HepG2 (cell line): ENCODE measurements around the gene AMZ1. TPM values are rescaled to one million over a fixed set of nuclear protein-coding genes. Genes with fewer than 3 reads are reported as not detected.

Source experiments
- MTF2 ChIP-seq: sonication (generic); formaldehyde crosslinking; IDR thresholded peaks from 2 replicates; pipeline ENCODE4 v1.5.0; 2020; ENCODE audit warnings: missing genetic modification reagents, borderline replicate concordance
- POLR2G ChIP-seq: fragments of 200-400 bp; formaldehyde crosslinking; IDR thresholded peaks from 2 replicates; pipeline ENCODE4 v1.6.1; 2018; ENCODE audit warnings: mild to moderate bottlenecking, low read depth, low read length, moderate library complexity
- ZNF296 ChIP-seq: sonication (generic); formaldehyde crosslinking; conservative IDR thresholded peaks from 2 replicates; pipeline ENCODE4 v1.5.0; 2020; ENCODE audit warnings: mild to moderate bottlenecking, missing genetic modification reagents
- polyA plus RNA-seq, 8 experiments: library from polyadenylated mRNA; depleted of rRNA in 3 of 8; stranded (reverse) in 7 of 8; unstranded in 1 of 8; fragments of >200 nt; fragmentation: Illumina TruSeq in 4 of 8; extraction: Trizol in 4 of 8; gene quantifications; 2 replicates each; pipeline versions ENCODE4 v1.2.1 to v1.2.3, GENCODE V29; 2011 to 2016; ENCODE audit warnings: low read depth in 4 of 8, missing spikeins in 1 of 8, mixed read lengths in 1 of 8; ENCODE audit not compliant: insufficient read depth in 1 of 8
- total RNA-seq, 5 experiments: library from RNA; depleted of rRNA; stranded (reverse); fragments of >200 nt; fragmentation: Illumina TruSeq; extraction: Trizol; gene quantifications; 2 replicates each; pipeline ENCODE4 v1.2.3, GENCODE V29; 2016; ENCODE audit warnings: low read depth in 1 of 5
- TF ChIP-seq, protein P1 (sequence below), 2 experiments: fragments of 450-650 bp in 1 of 2; sonication (generic) in 1 of 2; formaldehyde crosslinking in 1 of 2; IDR thresholded peaks; 2 replicates each; pipeline versions ENCODE4 v1.6.1 to v1.8.0; 2016 to 2022; ENCODE audit warnings: antibody characterized with exemption in 1 of 2, mild to moderate bottlenecking in 1 of 2, missing genetic modification reagents in 1 of 2
- TF ChIP-seq, protein P2 (sequence below), 2 experiments: IDR thresholded peaks; 2 replicates each; pipeline ENCODE4 v1.6.1; 2011 to 2012; ENCODE audit warnings: low read length in 2 of 2, borderline replicate concordance in 1 of 2, low read depth in 1 of 2, mild to moderate bottlenecking in 1 of 2, moderate library complexity in 1 of 2
- TF ChIP-seq, protein P3 (sequence below): sonication (generic); formaldehyde crosslinking; IDR thresholded peaks from 2 replicates; pipeline ENCODE4 v1.4.0; 2020; ENCODE audit warnings: missing genetic modification reagents
- TF ChIP-seq, protein P4 (sequence below): sonication (generic); formaldehyde crosslinking; IDR thresholded peaks from 2 replicates; pipeline ENCODE4 v1.5.1; 2020; ENCODE audit warnings: missing genetic modification reagents, mild to moderate bottlenecking, borderline replicate concordance

AMZ1 gene
- total and polyA plus RNA-seq, 2 of the 13 experiments (the other 11 are each of a cell fraction or from before 2014, with no cell fraction given): 0.03 TPM; not detected in 1

DNA sequence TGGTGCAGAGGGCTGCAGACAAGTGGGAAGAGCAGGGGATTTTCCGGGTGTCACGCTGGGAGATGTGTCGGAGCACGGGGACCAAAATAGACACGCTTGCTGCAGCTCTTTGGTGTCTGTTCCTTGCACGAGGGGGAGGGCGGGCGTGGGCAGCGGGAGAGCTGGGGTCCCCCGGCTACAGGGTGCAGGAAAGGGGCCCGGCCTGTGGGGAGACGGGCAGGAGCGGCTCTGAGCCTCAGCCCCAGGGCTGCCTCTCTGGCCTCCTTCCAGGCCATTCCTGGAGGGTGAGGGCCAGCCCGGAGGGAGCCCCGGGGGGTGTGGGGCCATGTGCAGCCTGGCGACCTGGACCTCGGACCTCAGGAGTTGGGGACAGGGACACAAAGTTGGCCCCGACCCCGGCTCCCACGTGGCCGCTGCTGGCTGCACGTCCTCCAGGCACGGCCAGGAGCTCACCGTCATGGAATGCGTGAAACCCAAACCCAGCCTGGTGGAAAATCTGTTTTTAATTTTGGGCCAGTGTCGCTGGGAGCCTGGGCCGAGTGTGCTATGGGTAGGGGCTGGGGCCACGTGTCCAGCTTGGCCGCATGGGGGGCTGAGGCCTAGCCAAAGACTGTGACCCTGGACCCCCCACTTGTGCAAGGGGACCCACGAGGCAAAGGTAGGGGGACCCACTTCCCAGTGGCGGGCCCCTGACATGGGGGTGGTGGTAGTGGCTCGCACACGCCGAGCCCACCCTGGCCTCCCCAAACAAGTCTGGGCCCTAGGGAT lies 49.6 kb upstream of the AMZ1 start (continued):
- TF ChIP-seq, protein P1, sequence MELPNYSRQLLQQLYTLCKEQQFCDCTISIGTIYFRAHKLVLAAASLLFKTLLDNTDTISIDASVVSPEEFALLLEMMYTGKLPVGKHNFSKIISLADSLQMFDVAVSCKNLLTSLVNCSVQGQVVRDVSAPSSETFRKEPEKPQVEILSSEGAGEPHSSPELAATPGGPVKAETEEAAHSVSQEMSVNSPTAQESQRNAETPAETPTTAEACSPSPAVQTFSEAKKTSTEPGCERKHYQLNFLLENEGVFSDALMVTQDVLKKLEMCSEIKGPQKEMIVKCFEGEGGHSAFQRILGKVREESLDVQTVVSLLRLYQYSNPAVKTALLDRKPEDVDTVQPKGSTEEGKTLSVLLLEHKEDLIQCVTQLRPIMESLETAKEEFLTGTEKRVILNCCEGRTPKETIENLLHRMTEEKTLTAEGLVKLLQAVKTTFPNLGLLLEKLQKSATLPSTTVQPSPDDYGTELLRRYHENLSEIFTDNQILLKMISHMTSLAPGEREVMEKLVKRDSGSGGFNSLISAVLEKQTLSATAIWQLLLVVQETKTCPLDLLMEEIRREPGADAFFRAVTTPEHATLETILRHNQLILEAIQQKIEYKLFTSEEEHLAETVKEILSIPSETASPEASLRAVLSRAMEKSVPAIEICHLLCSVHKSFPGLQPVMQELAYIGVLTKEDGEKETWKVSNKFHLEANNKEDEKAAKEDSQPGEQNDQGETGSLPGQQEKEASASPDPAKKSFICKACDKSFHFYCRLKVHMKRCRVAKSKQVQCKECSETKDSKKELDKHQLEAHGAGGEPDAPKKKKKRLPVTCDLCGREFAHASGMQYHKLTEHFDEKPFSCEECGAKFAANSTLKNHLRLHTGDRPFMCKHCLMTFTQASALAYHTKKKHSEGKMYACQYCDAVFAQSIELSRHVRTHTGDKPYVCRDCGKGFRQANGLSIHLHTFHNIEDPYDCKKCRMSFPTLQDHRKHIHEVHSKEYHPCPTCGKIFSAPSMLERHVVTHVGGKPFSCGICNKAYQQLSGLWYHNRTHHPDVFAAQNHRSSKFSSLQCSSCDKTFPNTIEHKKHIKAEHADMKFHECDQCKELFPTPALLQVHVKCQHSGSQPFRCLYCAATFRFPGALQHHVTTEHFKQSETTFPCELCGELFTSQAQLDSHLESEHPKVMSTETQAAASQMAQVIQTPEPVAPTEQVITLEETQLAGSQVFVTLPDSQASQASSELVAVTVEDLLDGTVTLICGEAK (IDR thresholded peaks at IDR 0.05): no peak
- TF ChIP-seq, protein P1 (CRISPR knock-in tag; IDR thresholded peaks at IDR 0.05): peak; percentile 81; the same call in 1 of the 2 replicates
- TF ChIP-seq POLR2G: no peak
- TF ChIP-seq, protein P2, sequence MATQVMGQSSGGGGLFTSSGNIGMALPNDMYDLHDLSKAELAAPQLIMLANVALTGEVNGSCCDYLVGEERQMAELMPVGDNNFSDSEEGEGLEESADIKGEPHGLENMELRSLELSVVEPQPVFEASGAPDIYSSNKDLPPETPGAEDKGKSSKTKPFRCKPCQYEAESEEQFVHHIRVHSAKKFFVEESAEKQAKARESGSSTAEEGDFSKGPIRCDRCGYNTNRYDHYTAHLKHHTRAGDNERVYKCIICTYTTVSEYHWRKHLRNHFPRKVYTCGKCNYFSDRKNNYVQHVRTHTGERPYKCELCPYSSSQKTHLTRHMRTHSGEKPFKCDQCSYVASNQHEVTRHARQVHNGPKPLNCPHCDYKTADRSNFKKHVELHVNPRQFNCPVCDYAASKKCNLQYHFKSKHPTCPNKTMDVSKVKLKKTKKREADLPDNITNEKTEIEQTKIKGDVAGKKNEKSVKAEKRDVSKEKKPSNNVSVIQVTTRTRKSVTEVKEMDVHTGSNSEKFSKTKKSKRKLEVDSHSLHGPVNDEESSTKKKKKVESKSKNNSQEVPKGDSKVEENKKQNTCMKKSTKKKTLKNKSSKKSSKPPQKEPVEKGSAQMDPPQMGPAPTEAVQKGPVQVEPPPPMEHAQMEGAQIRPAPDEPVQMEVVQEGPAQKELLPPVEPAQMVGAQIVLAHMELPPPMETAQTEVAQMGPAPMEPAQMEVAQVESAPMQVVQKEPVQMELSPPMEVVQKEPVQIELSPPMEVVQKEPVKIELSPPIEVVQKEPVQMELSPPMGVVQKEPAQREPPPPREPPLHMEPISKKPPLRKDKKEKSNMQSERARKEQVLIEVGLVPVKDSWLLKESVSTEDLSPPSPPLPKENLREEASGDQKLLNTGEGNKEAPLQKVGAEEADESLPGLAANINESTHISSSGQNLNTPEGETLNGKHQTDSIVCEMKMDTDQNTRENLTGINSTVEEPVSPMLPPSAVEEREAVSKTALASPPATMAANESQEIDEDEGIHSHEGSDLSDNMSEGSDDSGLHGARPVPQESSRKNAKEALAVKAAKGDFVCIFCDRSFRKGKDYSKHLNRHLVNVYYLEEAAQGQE (IDR thresholded peaks at IDR 0.05; ENCODE audit: borderline replicate concordance in 1 of 2, low read depth in 1 of 2, low read length in 2 of 2): no peak; a peak in 1 of 4 replicates
- TF ChIP-seq, protein P3, sequence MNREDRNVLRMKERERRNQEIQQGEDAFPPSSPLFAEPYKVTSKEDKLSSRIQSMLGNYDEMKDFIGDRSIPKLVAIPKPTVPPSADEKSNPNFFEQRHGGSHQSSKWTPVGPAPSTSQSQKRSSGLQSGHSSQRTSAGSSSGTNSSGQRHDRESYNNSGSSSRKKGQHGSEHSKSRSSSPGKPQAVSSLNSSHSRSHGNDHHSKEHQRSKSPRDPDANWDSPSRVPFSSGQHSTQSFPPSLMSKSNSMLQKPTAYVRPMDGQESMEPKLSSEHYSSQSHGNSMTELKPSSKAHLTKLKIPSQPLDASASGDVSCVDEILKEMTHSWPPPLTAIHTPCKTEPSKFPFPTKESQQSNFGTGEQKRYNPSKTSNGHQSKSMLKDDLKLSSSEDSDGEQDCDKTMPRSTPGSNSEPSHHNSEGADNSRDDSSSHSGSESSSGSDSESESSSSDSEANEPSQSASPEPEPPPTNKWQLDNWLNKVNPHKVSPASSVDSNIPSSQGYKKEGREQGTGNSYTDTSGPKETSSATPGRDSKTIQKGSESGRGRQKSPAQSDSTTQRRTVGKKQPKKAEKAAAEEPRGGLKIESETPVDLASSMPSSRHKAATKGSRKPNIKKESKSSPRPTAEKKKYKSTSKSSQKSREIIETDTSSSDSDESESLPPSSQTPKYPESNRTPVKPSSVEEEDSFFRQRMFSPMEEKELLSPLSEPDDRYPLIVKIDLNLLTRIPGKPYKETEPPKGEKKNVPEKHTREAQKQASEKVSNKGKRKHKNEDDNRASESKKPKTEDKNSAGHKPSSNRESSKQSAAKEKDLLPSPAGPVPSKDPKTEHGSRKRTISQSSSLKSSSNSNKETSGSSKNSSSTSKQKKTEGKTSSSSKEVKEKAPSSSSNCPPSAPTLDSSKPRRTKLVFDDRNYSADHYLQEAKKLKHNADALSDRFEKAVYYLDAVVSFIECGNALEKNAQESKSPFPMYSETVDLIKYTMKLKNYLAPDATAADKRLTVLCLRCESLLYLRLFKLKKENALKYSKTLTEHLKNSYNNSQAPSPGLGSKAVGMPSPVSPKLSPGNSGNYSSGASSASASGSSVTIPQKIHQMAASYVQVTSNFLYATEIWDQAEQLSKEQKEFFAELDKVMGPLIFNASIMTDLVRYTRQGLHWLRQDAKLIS: no peak
- TF ChIP-seq ZNF296 (CRISPR knock-in tag): 0 out of 2 replicates have a peak, but pooled peaks have one; percentile 34
- TF ChIP-seq MTF2 (CRISPR knock-in tag): no peak
- TF ChIP-seq, protein P4, sequence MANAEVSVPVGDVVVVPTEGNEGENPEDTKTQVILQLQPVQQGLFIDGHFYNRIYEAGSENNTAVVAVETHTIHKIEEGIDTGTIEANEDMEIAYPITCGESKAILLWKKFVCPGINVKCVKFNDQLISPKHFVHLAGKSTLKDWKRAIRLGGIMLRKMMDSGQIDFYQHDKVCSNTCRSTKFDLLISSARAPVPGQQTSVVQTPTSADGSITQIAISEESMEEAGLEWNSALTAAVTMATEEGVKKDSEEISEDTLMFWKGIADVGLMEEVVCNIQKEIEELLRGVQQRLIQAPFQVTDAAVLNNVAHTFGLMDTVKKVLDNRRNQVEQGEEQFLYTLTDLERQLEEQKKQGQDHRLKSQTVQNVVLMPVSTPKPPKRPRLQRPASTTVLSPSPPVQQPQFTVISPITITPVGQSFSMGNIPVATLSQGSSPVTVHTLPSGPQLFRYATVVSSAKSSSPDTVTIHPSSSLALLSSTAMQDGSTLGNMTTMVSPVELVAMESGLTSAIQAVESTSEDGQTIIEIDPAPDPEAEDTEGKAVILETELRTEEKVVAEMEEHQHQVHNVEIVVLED (CRISPR knock-in tag): peak; percentile 30; the same call in 1 of the 2 replicates
- TF ChIP-seq, all 625 proteins: peak for 304
